ENCODE measurements around the gene CYB5D1.

Gene CYB5D1

DNA sequence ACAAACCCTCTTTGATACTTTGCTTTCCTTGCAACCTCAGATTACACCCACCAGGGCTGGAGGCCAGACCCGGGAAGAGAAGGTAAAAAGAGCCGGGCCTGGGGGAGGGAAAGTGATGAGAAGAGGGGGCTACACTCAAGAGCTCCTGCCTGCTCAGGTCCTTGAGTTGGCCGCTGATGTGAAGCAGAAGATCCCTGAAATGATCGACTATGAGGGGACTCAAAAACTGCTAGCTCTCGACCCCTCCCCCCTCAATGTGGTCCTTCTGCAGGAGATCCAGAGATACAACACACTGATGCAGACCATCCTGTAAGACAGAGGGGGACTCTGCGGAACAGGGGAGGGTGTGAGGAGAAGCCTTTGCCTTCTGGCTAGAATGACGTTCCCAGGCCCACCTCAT lies 26.6 kb upstream of the CYB5D1 start:
- TF ChIP-seq CSDC2 (CRISPR knock-in tag; IDR thresholded peaks at IDR 0.05) = no peak
- no peak for ATAC-seq

DNA sequence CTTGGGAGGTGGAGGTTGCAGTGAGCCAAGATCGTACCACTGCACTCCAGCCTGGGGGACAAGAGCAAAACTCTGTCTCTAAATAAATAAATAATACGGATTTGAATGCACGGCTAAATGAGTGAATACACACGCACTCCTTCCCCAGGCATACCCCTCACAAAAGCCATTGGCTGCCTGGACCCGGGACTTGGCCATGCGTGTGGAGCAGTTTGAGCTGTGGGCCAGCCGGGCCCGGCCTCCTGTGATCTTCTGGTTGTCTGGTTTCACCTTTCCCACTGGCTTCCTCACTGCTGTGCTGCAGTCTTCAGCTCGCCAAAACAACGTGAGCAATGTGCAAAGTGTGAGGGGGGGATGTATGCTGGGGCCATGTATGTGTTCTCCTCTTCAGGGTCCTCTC lies 25.4 kb upstream of the CYB5D1 start:
- TF ChIP-seq, protein P1, sequence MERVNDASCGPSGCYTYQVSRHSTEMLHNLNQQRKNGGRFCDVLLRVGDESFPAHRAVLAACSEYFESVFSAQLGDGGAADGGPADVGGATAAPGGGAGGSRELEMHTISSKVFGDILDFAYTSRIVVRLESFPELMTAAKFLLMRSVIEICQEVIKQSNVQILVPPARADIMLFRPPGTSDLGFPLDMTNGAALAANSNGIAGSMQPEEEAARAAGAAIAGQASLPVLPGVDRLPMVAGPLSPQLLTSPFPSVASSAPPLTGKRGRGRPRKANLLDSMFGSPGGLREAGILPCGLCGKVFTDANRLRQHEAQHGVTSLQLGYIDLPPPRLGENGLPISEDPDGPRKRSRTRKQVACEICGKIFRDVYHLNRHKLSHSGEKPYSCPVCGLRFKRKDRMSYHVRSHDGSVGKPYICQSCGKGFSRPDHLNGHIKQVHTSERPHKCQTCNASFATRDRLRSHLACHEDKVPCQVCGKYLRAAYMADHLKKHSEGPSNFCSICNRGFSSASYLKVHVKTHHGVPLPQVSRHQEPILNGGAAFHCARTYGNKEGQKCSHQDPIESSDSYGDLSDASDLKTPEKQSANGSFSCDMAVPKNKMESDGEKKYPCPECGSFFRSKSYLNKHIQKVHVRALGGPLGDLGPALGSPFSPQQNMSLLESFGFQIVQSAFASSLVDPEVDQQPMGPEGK (CRISPR knock-in tag; IDR thresholded peaks at IDR 0.05; ENCODE audit: borderline replicate concordance) = no peak
- no peak for TF ChIP-seq RARB (CRISPR knock-in tag; IDR thresholded peaks at IDR 0.05)
- TF ChIP-seq ZFP3 (CRISPR knock-in tag; IDR thresholded peaks at IDR 0.05) = no peak
- TF ChIP-seq ESRRG (CRISPR knock-in tag; IDR thresholded peaks at IDR 0.05) = no peak
- TF ChIP-seq ZFP30 (CRISPR knock-in tag; IDR thresholded peaks at IDR 0.05) = no peak
- TF ChIP-seq, protein P2, sequence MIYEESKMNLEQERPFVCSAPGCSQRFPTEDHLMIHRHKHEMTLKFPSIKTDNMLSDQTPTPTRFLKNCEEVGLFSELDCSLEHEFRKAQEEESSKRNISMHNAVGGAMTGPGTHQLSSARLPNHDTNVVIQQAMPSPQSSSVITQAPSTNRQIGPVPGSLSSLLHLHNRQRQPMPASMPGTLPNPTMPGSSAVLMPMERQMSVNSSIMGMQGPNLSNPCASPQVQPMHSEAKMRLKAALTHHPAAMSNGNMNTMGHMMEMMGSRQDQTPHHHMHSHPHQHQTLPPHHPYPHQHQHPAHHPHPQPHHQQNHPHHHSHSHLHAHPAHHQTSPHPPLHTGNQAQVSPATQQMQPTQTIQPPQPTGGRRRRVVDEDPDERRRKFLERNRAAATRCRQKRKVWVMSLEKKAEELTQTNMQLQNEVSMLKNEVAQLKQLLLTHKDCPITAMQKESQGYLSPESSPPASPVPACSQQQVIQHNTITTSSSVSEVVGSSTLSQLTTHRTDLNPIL (CRISPR knock-in tag; IDR thresholded peaks at IDR 0.05; ENCODE audit: low read depth) = no peak
- no peak for TF ChIP-seq ISL1 (CRISPR knock-in tag; IDR thresholded peaks at IDR 0.05)
- TF ChIP-seq GLIS3 (CRISPR knock-in tag; IDR thresholded peaks at IDR 0.05) = no peak
- no peak for TF ChIP-seq TCF4 (CRISPR knock-in tag; IDR thresholded peaks at IDR 0.05; ENCODE audit: borderline replicate concordance)
- TF ChIP-seq ZNF565 (CRISPR knock-in tag; conservative IDR thresholded peaks at IDR 0.05; ENCODE audit: low read depth) = no peak
- TF ChIP-seq ARNTL (CRISPR knock-in tag; IDR thresholded peaks at IDR 0.05; ENCODE audit: borderline replicate concordance, low read depth) = no peak
- TF ChIP-seq, protein P3, sequence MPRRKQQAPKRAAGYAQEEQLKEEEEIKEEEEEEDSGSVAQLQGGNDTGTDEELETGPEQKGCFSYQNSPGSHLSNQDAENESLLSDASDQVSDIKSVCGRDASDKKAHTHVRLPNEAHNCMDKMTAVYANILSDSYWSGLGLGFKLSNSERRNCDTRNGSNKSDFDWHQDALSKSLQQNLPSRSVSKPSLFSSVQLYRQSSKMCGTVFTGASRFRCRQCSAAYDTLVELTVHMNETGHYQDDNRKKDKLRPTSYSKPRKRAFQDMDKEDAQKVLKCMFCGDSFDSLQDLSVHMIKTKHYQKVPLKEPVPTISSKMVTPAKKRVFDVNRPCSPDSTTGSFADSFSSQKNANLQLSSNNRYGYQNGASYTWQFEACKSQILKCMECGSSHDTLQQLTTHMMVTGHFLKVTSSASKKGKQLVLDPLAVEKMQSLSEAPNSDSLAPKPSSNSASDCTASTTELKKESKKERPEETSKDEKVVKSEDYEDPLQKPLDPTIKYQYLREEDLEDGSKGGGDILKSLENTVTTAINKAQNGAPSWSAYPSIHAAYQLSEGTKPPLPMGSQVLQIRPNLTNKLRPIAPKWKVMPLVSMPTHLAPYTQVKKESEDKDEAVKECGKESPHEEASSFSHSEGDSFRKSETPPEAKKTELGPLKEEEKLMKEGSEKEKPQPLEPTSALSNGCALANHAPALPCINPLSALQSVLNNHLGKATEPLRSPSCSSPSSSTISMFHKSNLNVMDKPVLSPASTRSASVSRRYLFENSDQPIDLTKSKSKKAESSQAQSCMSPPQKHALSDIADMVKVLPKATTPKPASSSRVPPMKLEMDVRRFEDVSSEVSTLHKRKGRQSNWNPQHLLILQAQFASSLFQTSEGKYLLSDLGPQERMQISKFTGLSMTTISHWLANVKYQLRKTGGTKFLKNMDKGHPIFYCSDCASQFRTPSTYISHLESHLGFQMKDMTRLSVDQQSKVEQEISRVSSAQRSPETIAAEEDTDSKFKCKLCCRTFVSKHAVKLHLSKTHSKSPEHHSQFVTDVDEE (CRISPR knock-in tag; IDR thresholded peaks at IDR 0.05) = no peak
- no peak for TF ChIP-seq SNAI2 (CRISPR knock-in tag; IDR thresholded peaks at IDR 0.05)
- TF ChIP-seq OSR1 (CRISPR knock-in tag; IDR thresholded peaks at IDR 0.05) = no peak
- no peak for TF ChIP-seq ZNF8 (CRISPR knock-in tag; IDR thresholded peaks at IDR 0.05)
- no peak for TF ChIP-seq ZC3H10 (CRISPR knock-in tag; IDR thresholded peaks at IDR 0.05)
- ATAC-seq = no peak

DNA sequence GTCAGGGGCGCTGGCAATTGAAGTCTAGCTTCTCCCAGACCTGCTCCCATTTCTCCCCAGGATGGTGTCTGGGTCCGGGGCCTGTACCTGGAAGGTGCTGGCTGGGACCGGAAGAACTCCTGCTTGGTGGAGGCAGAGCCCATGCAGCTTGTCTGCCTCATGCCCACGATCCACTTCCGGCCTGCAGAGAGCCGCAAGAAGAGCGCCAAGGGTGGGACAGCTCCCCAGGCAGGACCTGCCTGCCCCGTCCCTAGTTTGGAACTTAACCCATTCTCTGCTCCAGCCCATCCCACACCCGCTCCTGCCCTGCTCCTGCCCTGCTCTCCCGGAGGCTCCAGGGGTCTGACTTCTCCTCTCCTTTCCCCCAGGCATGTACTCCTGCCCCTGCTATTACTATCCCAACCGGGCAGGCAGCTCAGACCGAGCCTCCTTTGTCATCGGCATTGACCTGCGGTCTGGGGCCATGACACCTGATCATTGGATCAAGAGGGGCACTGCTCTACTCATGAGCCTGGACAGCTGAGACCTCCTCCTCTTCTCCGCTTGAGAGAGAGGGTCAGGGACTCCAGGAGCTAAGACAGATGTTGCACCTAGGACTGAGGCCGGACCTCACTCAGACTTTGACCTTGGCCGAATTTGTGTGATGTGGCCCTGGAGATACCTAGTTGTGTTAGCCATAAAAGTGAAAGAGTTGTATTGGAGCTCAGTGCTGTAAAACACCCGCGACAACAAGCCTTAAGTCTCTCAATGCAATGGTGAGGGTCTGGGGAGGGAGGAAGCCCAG lies 24.6 kb upstream of the CYB5D1 start:
- TF ChIP-seq CSDC2 (CRISPR knock-in tag; IDR thresholded peaks at IDR 0.05) (no peak), ZFP30 (CRISPR knock-in tag; IDR thresholded peaks at IDR 0.05) (no peak), ARNTL (CRISPR knock-in tag; IDR thresholded peaks at IDR 0.05; ENCODE audit: borderline replicate concordance, low read depth) (no peak), OSR1 (CRISPR knock-in tag; IDR thresholded peaks at IDR 0.05) (no peak), ZNF565 (CRISPR knock-in tag; conservative IDR thresholded peaks at IDR 0.05; ENCODE audit: low read depth) (no peak), SNAI2 (CRISPR knock-in tag; IDR thresholded peaks at IDR 0.05) (no peak), ZFP3 (CRISPR knock-in tag; IDR thresholded peaks at IDR 0.05) (no peak), ISL1 (CRISPR knock-in tag; IDR thresholded peaks at IDR 0.05) (no peak), TOX (CRISPR knock-in tag; IDR thresholded peaks at IDR 0.05; ENCODE audit: borderline replicate concordance) (no peak), ZNF70 (CRISPR knock-in tag; IDR thresholded peaks at IDR 0.05) (no peak), ZC3H10 (CRISPR knock-in tag; IDR thresholded peaks at IDR 0.05) (no peak), PPARA (CRISPR knock-in tag; IDR thresholded peaks at IDR 0.05; ENCODE audit: borderline replicate concordance) (no peak), BACH2 (CRISPR knock-in tag; IDR thresholded peaks at IDR 0.05; ENCODE audit: borderline replicate concordance) (no peak), RARB (CRISPR knock-in tag; IDR thresholded peaks at IDR 0.05) (no peak), GLIS3 (CRISPR knock-in tag; IDR thresholded peaks at IDR 0.05) (no peak)
- TF ChIP-seq, protein P4, sequence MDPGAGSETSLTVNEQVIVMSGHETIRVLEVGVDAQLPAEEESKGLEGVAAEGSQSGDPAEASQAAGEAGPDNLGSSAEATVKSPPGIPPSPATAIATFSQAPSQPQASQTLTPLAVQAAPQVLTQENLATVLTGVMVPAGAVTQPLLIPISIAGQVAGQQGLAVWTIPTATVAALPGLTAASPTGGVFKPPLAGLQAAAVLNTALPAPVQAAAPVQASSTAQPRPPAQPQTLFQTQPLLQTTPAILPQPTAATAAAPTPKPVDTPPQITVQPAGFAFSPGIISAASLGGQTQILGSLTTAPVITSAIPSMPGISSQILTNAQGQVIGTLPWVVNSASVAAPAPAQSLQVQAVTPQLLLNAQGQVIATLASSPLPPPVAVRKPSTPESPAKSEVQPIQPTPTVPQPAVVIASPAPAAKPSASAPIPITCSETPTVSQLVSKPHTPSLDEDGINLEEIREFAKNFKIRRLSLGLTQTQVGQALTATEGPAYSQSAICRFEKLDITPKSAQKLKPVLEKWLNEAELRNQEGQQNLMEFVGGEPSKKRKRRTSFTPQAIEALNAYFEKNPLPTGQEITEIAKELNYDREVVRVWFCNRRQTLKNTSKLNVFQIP (CRISPR knock-in tag; IDR thresholded peaks at IDR 0.05; ENCODE audit: borderline replicate concordance, low read depth) = no peak
- TF ChIP-seq, protein P2 (CRISPR knock-in tag; IDR thresholded peaks at IDR 0.05; ENCODE audit: low read depth) = no peak
- TF ChIP-seq, protein P3 (CRISPR knock-in tag; IDR thresholded peaks at IDR 0.05) = no peak
- TF ChIP-seq, protein P5, sequence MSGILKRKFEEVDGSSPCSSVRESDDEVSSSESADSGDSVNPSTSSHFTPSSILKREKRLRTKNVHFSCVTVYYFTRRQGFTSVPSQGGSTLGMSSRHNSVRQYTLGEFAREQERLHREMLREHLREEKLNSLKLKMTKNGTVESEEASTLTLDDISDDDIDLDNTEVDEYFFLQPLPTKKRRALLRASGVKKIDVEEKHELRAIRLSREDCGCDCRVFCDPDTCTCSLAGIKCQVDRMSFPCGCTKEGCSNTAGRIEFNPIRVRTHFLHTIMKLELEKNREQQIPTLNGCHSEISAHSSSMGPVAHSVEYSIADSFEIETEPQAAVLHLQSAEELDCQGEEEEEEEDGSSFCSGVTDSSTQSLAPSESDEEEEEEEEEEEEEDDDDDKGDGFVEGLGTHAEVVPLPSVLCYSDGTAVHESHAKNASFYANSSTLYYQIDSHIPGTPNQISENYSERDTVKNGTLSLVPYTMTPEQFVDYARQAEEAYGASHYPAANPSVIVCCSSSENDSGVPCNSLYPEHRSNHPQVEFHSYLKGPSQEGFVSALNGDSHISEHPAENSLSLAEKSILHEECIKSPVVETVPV (CRISPR knock-in tag; IDR thresholded peaks at IDR 0.05) = no peak
- ATAC-seq = no peak

Data from SK-N-SH treated with all-trans-retinoic acid at 6 μM for 48 hours (cell line).